ENCODE measurements around the gene ABHD14A.

DNA sequence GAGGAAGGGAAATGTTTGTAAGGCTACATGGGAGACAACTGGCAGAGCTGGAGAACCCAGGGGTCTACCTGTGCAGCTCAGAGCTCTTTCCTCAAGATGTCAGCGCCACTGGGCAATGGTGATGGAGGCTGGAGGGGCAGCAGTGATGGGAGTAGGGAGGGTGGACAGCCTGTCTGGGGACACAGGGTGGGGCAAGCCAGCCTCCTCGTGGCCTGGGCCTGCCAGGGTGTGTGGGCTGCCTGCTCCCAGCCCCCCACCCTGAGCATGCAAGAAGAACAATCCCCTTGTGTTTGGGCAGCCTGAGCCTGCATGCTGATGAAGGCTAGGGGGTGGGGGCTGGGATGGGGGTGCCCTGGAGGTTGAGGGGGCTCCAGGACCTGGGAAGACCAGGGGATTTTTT is 8.8 kb upstream of the ABHD14A start:
- TF ChIP-seq POLR2A (IDR thresholded peaks at IDR 0.05): no peak
- TF ChIP-seq, protein P1, sequence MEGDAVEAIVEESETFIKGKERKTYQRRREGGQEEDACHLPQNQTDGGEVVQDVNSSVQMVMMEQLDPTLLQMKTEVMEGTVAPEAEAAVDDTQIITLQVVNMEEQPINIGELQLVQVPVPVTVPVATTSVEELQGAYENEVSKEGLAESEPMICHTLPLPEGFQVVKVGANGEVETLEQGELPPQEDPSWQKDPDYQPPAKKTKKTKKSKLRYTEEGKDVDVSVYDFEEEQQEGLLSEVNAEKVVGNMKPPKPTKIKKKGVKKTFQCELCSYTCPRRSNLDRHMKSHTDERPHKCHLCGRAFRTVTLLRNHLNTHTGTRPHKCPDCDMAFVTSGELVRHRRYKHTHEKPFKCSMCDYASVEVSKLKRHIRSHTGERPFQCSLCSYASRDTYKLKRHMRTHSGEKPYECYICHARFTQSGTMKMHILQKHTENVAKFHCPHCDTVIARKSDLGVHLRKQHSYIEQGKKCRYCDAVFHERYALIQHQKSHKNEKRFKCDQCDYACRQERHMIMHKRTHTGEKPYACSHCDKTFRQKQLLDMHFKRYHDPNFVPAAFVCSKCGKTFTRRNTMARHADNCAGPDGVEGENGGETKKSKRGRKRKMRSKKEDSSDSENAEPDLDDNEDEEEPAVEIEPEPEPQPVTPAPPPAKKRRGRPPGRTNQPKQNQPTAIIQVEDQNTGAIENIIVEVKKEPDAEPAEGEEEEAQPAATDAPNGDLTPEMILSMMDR (IDR thresholded peaks at IDR 0.05): no peak
